ENCODE results near the gene RAPSN. TPM values are rescaled to one million over a fixed set of nuclear protein-coding genes. Genes with fewer than 3 reads are reported as not detected.
A peak's percentile ranks its signal among the peaks of the same experiment; 100 is the strongest.

RAPSN gene
- total and polyA plus RNA-seq, 2 experiments from 2014 or later = 0.17 to 0.23 TPM

DNA sequence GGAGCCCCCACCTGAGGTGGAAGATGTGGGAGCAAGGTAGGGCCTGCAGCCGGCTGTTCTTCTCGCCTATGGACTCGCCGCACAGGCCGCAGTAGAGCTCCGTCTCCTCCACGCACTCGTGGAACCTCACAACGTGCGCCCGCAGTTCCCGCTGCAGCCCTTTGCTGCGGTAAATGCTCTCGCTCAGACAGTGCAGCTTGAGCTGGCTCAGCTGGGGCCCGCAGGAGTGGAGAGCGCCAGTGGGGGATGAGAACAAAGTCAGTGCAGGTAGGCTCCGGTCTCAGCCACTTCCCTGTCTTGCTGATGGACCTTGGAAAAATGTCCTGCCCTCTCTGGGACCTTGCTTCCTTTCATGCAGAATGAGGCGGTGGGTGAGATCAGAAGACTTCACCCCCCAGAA is 10.2 kb downstream of the RAPSN start:
- no peaks in the 10 kb centered on the region for H3K36me3 ChIP-seq (ENCODE audit: insufficient read depth)

More for the DNA sequence above, 10.2 kb downstream of the RAPSN start:
- Histone ChIP-seq H3F3A (replicated peaks; ENCODE audit: low read depth) (no peaks in the 10 kb centered on the region), H3K9me2 (ENCODE audit: insufficient read depth) (no peaks in the 10 kb centered on the region), H2AFZ (no peak overlapping the region), H4K20me1 (replicated peaks; ENCODE audit: insufficient read depth) (no peaks in the 10 kb centered on the region), H3K4me1 (ENCODE audit: insufficient read depth) (no peaks in the 10 kb centered on the region), H3K4me2 (no peak overlapping the region), H3K27me3 (ENCODE audit: insufficient read depth) (no peaks in the 10 kb centered on the region), H3K79me2 (replicated peaks; ENCODE audit: insufficient read depth) (no peaks in the 10 kb centered on the region), H3K4me3 (no peak overlapping the region), H3K27ac (ENCODE audit: low read depth) (no peak overlapping the region)
- H3K36me3 Mint-ChIP-seq (ENCODE audit: low read depth) = no peaks in the 10 kb centered on the region
- H3K4me3 Mint-ChIP-seq = no peak overlapping the region
- no peak for TF ChIP-seq JUNB (IDR thresholded peaks at IDR 0.05; ENCODE audit: unreplicated experiment)
- TF ChIP-seq, protein P1, sequence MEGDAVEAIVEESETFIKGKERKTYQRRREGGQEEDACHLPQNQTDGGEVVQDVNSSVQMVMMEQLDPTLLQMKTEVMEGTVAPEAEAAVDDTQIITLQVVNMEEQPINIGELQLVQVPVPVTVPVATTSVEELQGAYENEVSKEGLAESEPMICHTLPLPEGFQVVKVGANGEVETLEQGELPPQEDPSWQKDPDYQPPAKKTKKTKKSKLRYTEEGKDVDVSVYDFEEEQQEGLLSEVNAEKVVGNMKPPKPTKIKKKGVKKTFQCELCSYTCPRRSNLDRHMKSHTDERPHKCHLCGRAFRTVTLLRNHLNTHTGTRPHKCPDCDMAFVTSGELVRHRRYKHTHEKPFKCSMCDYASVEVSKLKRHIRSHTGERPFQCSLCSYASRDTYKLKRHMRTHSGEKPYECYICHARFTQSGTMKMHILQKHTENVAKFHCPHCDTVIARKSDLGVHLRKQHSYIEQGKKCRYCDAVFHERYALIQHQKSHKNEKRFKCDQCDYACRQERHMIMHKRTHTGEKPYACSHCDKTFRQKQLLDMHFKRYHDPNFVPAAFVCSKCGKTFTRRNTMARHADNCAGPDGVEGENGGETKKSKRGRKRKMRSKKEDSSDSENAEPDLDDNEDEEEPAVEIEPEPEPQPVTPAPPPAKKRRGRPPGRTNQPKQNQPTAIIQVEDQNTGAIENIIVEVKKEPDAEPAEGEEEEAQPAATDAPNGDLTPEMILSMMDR (conservative IDR thresholded peaks at IDR 0.05; ENCODE audit: low read depth in 2 of 2) = no peak
- TF ChIP-seq NANOG (IDR thresholded peaks at IDR 0.05; ENCODE audit: borderline replicate concordance) = no peak
- TF ChIP-seq, protein P2, sequence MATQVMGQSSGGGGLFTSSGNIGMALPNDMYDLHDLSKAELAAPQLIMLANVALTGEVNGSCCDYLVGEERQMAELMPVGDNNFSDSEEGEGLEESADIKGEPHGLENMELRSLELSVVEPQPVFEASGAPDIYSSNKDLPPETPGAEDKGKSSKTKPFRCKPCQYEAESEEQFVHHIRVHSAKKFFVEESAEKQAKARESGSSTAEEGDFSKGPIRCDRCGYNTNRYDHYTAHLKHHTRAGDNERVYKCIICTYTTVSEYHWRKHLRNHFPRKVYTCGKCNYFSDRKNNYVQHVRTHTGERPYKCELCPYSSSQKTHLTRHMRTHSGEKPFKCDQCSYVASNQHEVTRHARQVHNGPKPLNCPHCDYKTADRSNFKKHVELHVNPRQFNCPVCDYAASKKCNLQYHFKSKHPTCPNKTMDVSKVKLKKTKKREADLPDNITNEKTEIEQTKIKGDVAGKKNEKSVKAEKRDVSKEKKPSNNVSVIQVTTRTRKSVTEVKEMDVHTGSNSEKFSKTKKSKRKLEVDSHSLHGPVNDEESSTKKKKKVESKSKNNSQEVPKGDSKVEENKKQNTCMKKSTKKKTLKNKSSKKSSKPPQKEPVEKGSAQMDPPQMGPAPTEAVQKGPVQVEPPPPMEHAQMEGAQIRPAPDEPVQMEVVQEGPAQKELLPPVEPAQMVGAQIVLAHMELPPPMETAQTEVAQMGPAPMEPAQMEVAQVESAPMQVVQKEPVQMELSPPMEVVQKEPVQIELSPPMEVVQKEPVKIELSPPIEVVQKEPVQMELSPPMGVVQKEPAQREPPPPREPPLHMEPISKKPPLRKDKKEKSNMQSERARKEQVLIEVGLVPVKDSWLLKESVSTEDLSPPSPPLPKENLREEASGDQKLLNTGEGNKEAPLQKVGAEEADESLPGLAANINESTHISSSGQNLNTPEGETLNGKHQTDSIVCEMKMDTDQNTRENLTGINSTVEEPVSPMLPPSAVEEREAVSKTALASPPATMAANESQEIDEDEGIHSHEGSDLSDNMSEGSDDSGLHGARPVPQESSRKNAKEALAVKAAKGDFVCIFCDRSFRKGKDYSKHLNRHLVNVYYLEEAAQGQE (IDR thresholded peaks at IDR 0.05; ENCODE audit: unreplicated experiment) = no peak
- TF ChIP-seq EZH2phosphoT487 (IDR thresholded peaks at IDR 0.05; ENCODE audit: unreplicated experiment) = no peak
- TF ChIP-seq POLR2AphosphoS5 (IDR thresholded peaks at IDR 0.05; ENCODE audit: low read depth) = no peak
- TF ChIP-seq ZNF114 (CRISPR knock-in tag; IDR thresholded peaks at IDR 0.05) = no peak
- no peak for TF ChIP-seq STAT1 (IDR thresholded peaks at IDR 0.05; ENCODE audit: unreplicated experiment)
- TF ChIP-seq, protein P3, sequence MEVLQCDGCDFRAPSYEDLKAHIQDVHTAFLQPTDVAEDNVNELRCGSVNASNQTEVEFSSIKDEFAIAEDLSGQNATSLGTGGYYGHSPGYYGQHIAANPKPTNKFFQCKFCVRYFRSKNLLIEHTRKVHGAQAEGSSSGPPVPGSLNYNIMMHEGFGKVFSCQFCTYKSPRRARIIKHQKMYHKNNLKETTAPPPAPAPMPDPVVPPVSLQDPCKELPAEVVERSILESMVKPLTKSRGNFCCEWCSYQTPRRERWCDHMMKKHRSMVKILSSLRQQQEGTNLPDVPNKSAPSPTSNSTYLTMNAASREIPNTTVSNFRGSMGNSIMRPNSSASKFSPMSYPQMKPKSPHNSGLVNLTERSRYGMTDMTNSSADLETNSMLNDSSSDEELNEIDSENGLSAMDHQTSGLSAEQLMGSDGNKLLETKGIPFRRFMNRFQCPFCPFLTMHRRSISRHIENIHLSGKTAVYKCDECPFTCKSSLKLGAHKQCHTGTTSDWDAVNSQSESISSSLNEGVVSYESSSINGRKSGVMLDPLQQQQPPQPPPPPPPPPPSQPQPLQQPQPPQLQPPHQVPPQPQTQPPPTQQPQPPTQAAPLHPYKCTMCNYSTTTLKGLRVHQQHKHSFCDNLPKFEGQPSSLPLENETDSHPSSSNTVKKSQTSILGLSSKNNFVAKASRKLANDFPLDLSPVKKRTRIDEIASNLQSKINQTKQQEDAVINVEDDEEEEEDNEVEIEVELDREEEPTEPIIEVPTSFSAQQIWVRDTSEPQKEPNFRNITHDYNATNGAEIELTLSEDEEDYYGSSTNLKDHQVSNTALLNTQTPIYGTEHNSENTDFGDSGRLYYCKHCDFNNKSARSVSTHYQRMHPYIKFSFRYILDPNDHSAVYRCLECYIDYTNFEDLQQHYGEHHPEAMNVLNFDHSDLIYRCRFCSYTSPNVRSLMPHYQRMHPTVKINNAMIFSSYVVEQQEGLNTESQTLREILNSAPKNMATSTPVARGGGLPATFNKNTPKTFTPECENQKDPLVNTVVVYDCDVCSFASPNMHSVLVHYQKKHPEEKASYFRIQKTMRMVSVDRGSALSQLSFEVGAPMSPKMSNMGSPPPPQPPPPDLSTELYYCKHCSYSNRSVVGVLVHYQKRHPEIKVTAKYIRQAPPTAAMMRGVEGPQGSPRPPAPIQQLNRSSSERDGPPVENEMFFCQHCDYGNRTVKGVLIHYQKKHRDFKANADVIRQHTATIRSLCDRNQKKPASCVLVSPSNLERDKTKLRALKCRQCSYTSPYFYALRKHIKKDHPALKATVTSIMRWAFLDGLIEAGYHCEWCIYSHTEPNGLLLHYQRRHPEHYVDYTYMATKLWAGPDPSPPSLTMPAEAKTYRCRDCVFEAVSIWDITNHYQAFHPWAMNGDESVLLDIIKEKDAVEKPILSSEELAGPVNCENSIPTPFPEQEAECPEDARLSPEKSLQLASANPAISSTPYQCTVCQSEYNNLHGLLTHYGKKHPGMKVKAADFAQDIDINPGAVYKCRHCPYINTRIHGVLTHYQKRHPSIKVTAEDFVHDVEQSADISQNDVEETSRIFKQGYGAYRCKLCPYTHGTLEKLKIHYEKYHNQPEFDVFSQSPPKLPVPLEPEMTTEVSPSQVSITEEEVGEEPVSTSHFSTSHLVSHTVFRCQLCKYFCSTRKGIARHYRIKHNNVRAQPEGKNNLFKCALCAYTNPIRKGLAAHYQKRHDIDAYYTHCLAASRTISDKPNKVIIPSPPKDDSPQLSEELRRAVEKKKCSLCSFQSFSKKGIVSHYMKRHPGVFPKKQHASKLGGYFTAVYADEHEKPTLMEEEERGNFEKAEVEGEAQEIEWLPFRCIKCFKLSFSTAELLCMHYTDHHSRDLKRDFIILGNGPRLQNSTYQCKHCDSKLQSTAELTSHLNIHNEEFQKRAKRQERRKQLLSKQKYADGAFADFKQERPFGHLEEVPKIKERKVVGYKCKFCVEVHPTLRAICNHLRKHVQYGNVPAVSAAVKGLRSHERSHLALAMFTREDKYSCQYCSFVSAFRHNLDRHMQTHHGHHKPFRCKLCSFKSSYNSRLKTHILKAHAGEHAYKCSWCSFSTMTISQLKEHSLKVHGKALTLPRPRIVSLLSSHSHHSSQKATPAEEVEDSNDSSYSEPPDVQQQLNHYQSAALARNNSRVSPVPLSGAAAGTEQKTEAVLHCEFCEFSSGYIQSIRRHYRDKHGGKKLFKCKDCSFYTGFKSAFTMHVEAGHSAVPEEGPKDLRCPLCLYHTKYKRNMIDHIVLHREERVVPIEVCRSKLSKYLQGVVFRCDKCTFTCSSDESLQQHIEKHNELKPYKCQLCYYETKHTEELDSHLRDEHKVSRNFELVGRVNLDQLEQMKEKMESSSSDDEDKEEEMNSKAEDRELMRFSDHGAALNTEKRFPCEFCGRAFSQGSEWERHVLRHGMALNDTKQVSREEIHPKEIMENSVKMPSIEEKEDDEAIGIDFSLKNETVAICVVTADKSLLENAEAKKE (CRISPR knock-in tag; IDR thresholded peaks at IDR 0.05) = no peak
- no peak for TF ChIP-seq ZNF331 (CRISPR knock-in tag; IDR thresholded peaks at IDR 0.05; ENCODE audit: low read depth)
- no peak for TF ChIP-seq EZH2 (IDR thresholded peaks at IDR 0.05; ENCODE audit: low read depth, unreplicated experiment)
- TF ChIP-seq CREB1 (CRISPR knock-in tag; IDR thresholded peaks at IDR 0.05; ENCODE audit: low read depth) = no peak
- TF ChIP-seq, protein P4, sequence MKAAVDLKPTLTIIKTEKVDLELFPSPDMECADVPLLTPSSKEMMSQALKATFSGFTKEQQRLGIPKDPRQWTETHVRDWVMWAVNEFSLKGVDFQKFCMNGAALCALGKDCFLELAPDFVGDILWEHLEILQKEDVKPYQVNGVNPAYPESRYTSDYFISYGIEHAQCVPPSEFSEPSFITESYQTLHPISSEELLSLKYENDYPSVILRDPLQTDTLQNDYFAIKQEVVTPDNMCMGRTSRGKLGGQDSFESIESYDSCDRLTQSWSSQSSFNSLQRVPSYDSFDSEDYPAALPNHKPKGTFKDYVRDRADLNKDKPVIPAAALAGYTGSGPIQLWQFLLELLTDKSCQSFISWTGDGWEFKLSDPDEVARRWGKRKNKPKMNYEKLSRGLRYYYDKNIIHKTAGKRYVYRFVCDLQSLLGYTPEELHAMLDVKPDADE (IDR thresholded peaks at IDR 0.05) = no peak
- H3K27ac Mint-ChIP-seq = no peak overlapping the region
- peak; percentile 57 for DNase-seq (ENCODE audit: low spot score)
- no peaks in the 10 kb centered on the region; the same call in 2 of the 3 replicates for H3K9me3 Mint-ChIP-seq
- peaks cover 2% of the 10 kb centered on the region for H3K27me3 Mint-ChIP-seq (ENCODE audit: insufficient read depth, low read depth, poor library complexity)
- ATAC-seq = peak; percentile 60
- no peaks in the 10 kb centered on the region for H3K4me1 Mint-ChIP-seq
